Measurements from ENCODE around the gene APBA2. TPM values are rescaled to one million over a fixed set of nuclear protein-coding genes. Genes with fewer than 3 reads are reported as not detected.

The APBA2 gene
- total RNA-seq, 1 experiment from 2014 or later, result 11.2 TPM

GRCh38 chr15:29051422-29051821 is 165.6 kb downstream of the APBA2 start:
- POLR2A ChIA-PET, result no interaction called here
- no peak overlapping the region for H3K27ac Mint-ChIP-seq
- H3K36me3 Mint-ChIP-seq, result no peaks in the 10 kb centered on the region; the same call in 1 of the 2 replicates
- H3K9me3 Mint-ChIP-seq, result peaks cover 12% of the 10 kb centered on the region
- ATAC-seq (no peak), DNase-seq (ENCODE audit: low spot score) (no peak)
- H3K4me3 Mint-ChIP-seq, result no peak overlapping the region
- CTCF ChIA-PET, result interaction anchor here (1.0 to 2.0 kb wide), 3 partner anchors 39 to 88 kb away, joined by 3 to 7 read pairs (median 3); no protein-coding TSS in a partner anchor
- H3K4me1 Mint-ChIP-seq, result peaks cover 10% of the 10 kb centered on the region
- TF ChIP-seq FOXP4 (CRISPR knock-in tag; IDR thresholded peaks at IDR 0.05) (no peak), NR1H2 (CRISPR knock-in tag; IDR thresholded peaks at IDR 0.05) (no peak), FOXJ3 (CRISPR knock-in tag; IDR thresholded peaks at IDR 0.05; ENCODE audit: borderline replicate concordance) (no peak)
- no peaks in the 10 kb centered on the region for H3K27me3 Mint-ChIP-seq (ENCODE audit: low read depth)

- Mint-ChIP-seq H3K4me3 (no peak overlapping the region), H3K36me3 (no peaks in the 10 kb centered on the region; the same call in 1 of the 2 replicates), H3K27me3 (ENCODE audit: low read depth) (no peaks in the 10 kb centered on the region), H3K4me1 (peaks cover 26% of the 10 kb centered on the region), H3K27ac (no peak overlapping the region), H3K9me3 (peaks cover 12% of the 10 kb centered on the region)
- TF ChIP-seq CREB1 (CRISPR knock-in tag; IDR thresholded peaks at IDR 0.05) (no peak), CDX4 (CRISPR knock-in tag; IDR thresholded peaks at IDR 0.05; ENCODE audit: borderline replicate concordance) (no peak), PRDM15 (CRISPR knock-in tag; IDR thresholded peaks at IDR 0.05) (no peak), ZMAT4 (CRISPR knock-in tag; IDR thresholded peaks at IDR 0.05) (no peak)
- POLR2A ChIA-PET, result no interaction called here
- DNase-seq (ENCODE audit: low spot score) (no peak), ATAC-seq (no peak)
- CTCF ChIA-PET, result interaction anchor here (1.7 kb wide), 1 partner anchor 37 kb away, joined by 4 read pairs; no protein-coding TSS in a partner anchor
Measured at GRCh38 chr15:29053006-29053405, 167.2 kb downstream of the APBA2 start.

GRCh38 chr15:29053661-29054131 is 167.9 kb downstream of the APBA2 start:
- Mint-ChIP-seq H3K9me3 (peaks cover 12% of the 10 kb centered on the region), H3K36me3 (no peaks in the 10 kb centered on the region; the same call in 1 of the 2 replicates), H3K4me1 (peaks cover 31% of the 10 kb centered on the region), H3K4me3 (no peak overlapping the region), H3K27me3 (ENCODE audit: low read depth) (no peaks in the 10 kb centered on the region), H3K27ac (no peak overlapping the region)
- DNase-seq (ENCODE audit: low spot score), result no peak
- ATAC-seq, result no peak
- ChIA-PET POLR2A (no interaction called here), CTCF (interaction anchor here (0.9 to 1.7 kb wide), 2 partner anchors 18 to 36 kb away, joined by 3 to 4 read pairs; no protein-coding TSS in a partner anchor)
- TF ChIP-seq AFF4 (CRISPR knock-in tag; IDR thresholded peaks at IDR 0.05; ENCODE audit: borderline replicate concordance) (no peak), CTCF (IDR thresholded peaks at IDR 0.05) (no peak), PRDM15 (CRISPR knock-in tag; IDR thresholded peaks at IDR 0.05) (no peak), PRRX2 (CRISPR knock-in tag; IDR thresholded peaks at IDR 0.05) (no peak), FOXP1 (CRISPR knock-in tag; IDR thresholded peaks at IDR 0.05; ENCODE audit: borderline replicate concordance) (no peak), MAX (CRISPR knock-in tag; IDR thresholded peaks at IDR 0.05) (no peak), EMX1 (CRISPR knock-in tag; IDR thresholded peaks at IDR 0.05) (no peak), NR2C2 (CRISPR knock-in tag; IDR thresholded peaks at IDR 0.05) (no peak)
